Spleen (tissue), 7 donors: ENCODE measurements around the gene PRRX2.

Source experiments
- POLR2A ChIP-seq, 3 donors: fragments of 450-650 bp; IDR thresholded peaks; one replicate each; pipeline ENCODE4 v1.5.1; 2017; ENCODE audit warnings: antibody characterized with exemption in 3 of 3, mild to moderate bottlenecking in 1 of 3
- POLR2AphosphoS5 ChIP-seq, 3 donors: sonication (generic); formaldehyde crosslinking; IDR thresholded peaks; one replicate each; pipeline ENCODE4 v1.5.1; 2017; ENCODE audit warnings: antibody characterized with exemption in 3 of 3
- TF ChIP-seq, protein P1 (sequence below), 11 experiments: fragments of 200-600 bp in 7 of 11; fragments of 450-650 bp in 4 of 11; sonication (generic) in 4 of 11; IDR thresholded peaks in 8 of 11; conservative IDR thresholded peaks in 3 of 11; 1 replicate in 7 of 11; 2 replicates in 4 of 11; pipeline versions ENCODE4 v1.4.0 to v1.8.0; 2016 to 2021; ENCODE audit warnings: antibody characterized with exemption in 11 of 11, inconsistent platforms in 4 of 11, mild to moderate bottlenecking in 1 of 11
- donor health status: DM: no; HTN: no; CAD: no; lungs with moderate emphysema.
- donor health status: DM: no; HTN: no; CAD: no.
- donor health status: DM: no; HTN: no; CAD: no.

DNA sequence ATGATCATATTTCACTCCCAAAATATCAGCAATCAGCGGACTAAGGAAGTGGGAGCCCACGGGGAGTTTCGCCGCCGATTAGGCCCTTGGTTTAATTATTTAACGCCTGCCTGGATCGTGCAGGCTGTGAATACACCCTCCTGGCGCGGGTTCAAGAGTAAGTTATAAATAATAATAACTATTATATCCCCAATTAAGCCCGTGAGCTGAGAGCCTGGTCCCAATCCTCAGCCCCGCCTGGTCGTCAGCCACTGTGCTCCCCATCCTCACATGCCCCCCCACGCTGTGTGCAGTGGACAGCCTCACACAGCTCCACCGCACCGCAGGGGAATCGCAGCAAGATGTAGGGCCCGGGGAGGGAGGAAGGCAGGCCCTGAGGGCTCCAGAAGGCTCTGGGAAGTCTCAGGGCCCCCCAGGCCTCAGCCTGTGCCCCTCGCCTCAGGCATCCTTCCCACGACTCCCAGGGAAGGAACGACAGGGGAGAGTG, 10.8 kb upstream of the PRRX2 start:
- TF ChIP-seq, protein P1, sequence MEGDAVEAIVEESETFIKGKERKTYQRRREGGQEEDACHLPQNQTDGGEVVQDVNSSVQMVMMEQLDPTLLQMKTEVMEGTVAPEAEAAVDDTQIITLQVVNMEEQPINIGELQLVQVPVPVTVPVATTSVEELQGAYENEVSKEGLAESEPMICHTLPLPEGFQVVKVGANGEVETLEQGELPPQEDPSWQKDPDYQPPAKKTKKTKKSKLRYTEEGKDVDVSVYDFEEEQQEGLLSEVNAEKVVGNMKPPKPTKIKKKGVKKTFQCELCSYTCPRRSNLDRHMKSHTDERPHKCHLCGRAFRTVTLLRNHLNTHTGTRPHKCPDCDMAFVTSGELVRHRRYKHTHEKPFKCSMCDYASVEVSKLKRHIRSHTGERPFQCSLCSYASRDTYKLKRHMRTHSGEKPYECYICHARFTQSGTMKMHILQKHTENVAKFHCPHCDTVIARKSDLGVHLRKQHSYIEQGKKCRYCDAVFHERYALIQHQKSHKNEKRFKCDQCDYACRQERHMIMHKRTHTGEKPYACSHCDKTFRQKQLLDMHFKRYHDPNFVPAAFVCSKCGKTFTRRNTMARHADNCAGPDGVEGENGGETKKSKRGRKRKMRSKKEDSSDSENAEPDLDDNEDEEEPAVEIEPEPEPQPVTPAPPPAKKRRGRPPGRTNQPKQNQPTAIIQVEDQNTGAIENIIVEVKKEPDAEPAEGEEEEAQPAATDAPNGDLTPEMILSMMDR (IDR thresholded peaks at IDR 0.05 in 8 of 11, conservative IDR thresholded peaks at IDR 0.05 in 3 of 11): no peak
- TF ChIP-seq POLR2A (IDR thresholded peaks at IDR 0.05) (no peak), POLR2AphosphoS5 (IDR thresholded peaks at IDR 0.05) (no peak)
